Epithelial cell of esophagus (primary cell): ENCODE data around the gene USP34.
A peak's percentile ranks its signal among the peaks of the same experiment; 100 is the strongest.
"Not testable (repeated sequence)": the region's sequence is repeated elsewhere in the genome, so short reads cannot be mapped to it uniquely, and the experiment has no call there.

ENCODE experiments used
- DNase-seq: peaks from one replicate; pipeline ENCODE4 v3.0.0; 2010; ENCODE audit warnings: low read depth
- H3K4me3 ChIP-seq: 2 replicates; pipeline ENCODE4 v1.5.1; 2011; ENCODE audit warnings: mild to moderate bottlenecking, low read length, control low read depth
- CTCF ChIP-seq: IDR thresholded peaks from 2 replicates; pipeline ENCODE4 v1.5.1; 2011; ENCODE audit warnings: low read depth, mild to moderate bottlenecking, low read length, control low read depth, inconsistent platforms; ENCODE audit not compliant: insufficient read depth; ENCODE audit errors: missing control alignments

The USP34 gene

DNA sequence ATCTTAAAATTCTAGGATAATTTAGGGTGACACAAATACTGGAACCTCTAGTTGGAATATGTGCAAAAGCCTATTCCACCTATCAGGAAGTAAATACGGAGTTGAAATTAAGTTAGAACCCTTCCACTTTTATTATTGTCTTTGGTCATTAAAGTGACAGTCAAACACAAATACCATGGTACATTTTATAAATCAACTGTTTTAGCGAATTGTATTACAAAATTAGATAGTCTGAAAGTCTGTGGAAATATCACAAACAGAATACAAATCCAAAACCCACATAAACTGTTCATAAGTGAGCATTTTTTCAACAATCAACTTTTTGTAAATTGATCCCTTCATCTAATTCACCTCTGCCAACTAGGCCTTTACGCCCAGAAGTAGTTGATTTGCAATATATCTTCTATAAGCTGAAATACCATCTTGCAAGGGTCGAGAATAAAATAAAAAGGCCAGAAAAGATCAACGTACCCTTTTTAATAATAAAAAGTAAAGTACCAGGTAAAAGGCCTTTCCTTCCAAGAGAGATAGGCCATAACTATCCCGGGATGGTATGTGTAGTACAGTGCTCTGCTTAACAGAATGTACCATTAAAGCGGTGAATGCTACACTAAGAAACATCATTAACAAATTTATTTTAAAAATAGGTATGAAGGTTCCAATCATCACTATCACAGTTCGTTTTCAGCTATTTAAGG lies 1.3 kb downstream of the USP34 start:
- DNase-seq, result peak; percentile 11
- no peak for TF ChIP-seq CTCF
- peak overlapping the region; percentile 84 for H3K4me3 ChIP-seq

DNA sequence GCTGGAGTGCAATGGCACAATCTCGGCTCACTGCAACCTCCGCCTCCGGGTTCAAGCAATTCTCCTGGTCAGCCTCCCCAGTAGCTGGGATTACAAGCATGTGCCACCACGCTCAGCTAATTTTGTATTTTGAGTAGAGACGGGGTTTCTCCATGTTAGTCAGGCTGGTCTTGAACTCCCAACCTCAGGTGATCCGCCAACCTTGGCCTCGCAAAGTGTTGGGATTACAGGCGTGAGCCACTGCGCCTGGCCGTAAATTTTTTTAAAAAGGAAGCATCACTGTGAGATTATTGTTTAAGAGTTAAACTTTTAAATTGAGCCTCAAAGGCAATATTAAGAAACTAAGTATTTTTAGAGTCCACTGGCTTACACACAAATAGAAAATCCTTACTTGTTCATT lies 2.7 kb downstream of the USP34 start:
- DNase-seq, H3K4me3 ChIP-seq: not testable (repeated sequence)

DNA sequence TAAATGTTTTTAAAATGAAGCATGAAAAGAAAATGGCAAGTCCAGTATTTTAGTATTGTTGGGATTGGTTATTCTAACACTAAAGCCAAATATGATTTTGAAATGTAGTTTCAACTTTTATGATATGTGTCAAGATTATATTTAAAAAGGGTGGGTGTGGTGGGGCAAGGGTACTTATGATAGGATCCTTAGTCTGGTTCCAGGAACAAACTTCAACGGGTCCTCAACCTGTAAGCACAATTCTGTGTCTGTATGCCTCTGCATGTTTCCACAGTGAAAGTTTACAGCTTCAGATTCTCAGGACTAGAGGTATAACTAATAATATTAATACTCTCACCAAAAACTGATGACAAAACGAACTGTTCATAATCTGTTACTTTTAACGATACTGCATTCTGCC lies 5.8 kb downstream of the USP34 start:
- H3K4me3 ChIP-seq, result no peak overlapping the region
- TF ChIP-seq CTCF, result no peak
- no peak for DNase-seq

- TF ChIP-seq CTCF, result no peak
- H3K4me3 ChIP-seq, result no peak overlapping the region
- DNase-seq, result no peak
Measured at GRCh38 chr2:61463769-61464475, 7.0 kb downstream of the USP34 start.

GRCh38 chr2:61461404-61461803 lies 9.5 kb downstream of the USP34 start:
- no peak overlapping the region for H3K4me3 ChIP-seq
- DNase-seq, result no peak
- TF ChIP-seq CTCF, result no peak

DNA sequence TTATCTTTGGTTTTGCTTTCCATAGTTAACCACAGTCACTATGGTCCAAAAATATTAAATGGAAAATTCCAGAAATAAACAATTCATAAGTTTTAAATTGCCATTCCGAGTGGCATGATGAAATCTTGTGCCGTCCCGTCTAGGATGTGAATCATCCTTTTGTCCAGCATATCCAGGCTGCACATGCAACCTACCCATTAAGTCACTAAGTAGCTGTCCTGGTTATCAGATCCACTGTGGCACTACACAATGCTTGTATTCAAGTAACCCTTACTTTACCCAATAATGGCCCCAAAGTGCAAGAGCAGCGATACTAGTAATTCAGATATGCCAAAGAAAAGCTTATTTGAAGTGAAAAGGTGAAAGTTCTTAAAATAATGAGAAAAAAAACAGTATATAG lies 10.7 kb downstream of the USP34 start:
- no peak overlapping the region for H3K4me3 ChIP-seq
- no peak for TF ChIP-seq CTCF
- DNase-seq, result peak; percentile 82

DNA sequence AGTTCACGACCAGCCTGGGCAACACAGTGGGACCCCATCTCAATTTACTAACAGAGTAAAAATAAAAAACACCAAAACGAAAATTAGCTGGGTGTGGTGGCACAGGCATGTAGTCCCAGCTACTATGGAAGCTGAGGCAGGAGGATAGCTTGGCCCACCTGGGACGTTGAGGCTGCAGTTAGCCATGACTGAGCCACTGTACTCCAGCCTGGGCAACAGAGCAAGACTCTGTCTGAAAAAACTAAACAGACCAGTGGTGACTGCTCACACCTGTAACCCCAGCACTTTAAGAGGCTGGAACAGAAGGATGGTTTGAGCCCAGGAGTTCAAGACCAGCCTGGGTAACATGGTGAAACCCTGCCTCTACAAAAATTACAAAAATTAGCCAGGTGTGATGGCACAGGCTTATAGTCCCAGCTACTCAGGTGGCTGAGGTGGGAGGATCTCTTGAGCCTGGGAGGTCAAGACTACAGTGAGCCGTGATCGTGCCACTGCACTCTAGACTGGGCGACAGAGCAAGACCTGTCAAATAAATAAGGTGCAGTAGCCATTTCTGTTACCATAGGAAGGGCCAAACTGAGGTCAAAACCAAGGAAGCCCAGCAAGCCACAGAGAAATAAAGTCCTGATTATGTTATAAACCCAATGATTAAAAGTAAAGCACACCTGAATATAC lies 14.0 kb downstream of the USP34 start:
- TF ChIP-seq CTCF, result no peak
- no peak overlapping the region for H3K4me3 ChIP-seq
- no peak for DNase-seq
